ENCODE measurements around the gene EQTN. TPM values are rescaled to one million over a fixed set of nuclear protein-coding genes. Genes with fewer than 3 reads are reported as not detected.

EQTN gene
- total RNA-seq, 4 donors from 2014 or later, result 0.97 to 2.8 TPM; not detected in 2

DNA sequence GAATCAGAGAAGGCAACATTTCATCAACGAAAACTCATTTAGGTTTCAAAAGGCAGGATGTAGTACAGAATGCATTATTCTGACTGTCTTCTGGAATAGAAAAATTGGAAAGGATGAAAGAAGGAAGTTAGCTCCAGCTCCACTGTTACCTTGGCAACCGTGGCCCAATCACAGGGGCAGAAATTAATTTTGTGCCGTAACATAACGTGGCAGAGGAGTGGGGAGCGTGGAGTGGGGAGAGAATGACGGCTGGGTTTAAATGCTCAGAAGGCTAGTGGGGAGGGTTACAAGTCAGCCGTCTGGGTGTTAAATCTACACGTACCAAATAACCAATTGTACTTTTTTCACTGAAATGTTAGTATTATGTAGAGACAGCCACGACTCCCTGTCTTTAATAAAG lies 32.3 kb upstream of the EQTN start:
- H3K36me3 ChIP-seq, result no peaks in the 10 kb centered on the region
- H3K4me1 ChIP-seq, result no peaks in the 10 kb centered on the region
- H3K27ac ChIP-seq, result no peak overlapping the region
- intact Hi-C loops (cut with DNase I; ENCODE audit: low total_unique reads), result no loop called here
- no peaks in the 10 kb centered on the region for H3K9me3 ChIP-seq
- DNase-seq, result no peak
- no peaks in the 10 kb centered on the region for H3K27me3 ChIP-seq
- no peak overlapping the region for H3K4me3 ChIP-seq
- TF ChIP-seq POLR2A (IDR thresholded peaks at IDR 0.05), result no peak
- TF ChIP-seq CTCF (IDR thresholded peaks at IDR 0.05), result no peak

GRCh38 chr9:27328483-27328882 lies 31.5 kb upstream of the EQTN start:
- Histone ChIP-seq H3K36me3 (no peaks in the 10 kb centered on the region), H3K27me3 (no peaks in the 10 kb centered on the region), H3K9me3 (no peaks in the 10 kb centered on the region), H3K27ac (no peak overlapping the region), H3K4me1 (no peaks in the 10 kb centered on the region), H3K4me3 (no peak overlapping the region)
- intact Hi-C loops (cut with DNase I; ENCODE audit: low total_unique reads), result no loop called here
- TF ChIP-seq CTCF (IDR thresholded peaks at IDR 0.05) (no peak), POLR2A (IDR thresholded peaks at IDR 0.05) (no peak)
- DNase-seq, result no peak

DNA sequence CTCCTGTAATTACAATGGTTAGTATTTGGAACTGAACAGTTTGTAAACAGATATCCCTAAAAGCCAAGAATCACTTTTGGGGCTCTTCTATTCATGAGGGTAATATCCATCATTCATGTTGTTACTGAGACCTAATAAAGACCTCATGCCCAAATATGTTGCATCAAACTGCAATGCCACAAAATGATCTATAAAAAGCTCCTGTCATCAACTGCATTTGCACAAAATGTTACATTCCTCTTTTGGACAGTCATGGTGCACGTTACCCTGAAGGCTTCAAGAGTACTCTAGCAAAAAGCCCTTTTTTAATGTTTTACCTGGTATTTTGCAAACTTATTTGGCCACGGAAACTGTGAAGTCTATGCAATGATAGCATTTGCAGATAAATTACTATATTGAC lies 14.2 kb upstream of the EQTN start:
- no peak for DNase-seq
- Histone ChIP-seq H3K9me3 (no peaks in the 10 kb centered on the region), H3K4me1 (no peaks in the 10 kb centered on the region), H3K36me3 (no peaks in the 10 kb centered on the region), H3K27me3 (no peaks in the 10 kb centered on the region), H3K27ac (no peak overlapping the region), H3K4me3 (no peak overlapping the region)
- TF ChIP-seq POLR2A (IDR thresholded peaks at IDR 0.05), result no peak
- intact Hi-C loops (cut with DNase I; ENCODE audit: low total_unique reads), result no loop called here

- TF ChIP-seq CTCF (IDR thresholded peaks at IDR 0.05) (no peak), POLR2A (IDR thresholded peaks at IDR 0.05) (no peak)
- intact Hi-C loops (cut with DNase I; ENCODE audit: low total_unique reads), result no loop called here
Observed at GRCh38 chr9:27310582-27310981, 13.6 kb upstream of the EQTN start.

GRCh38 chr9:27308691-27309390 lies 11.9 kb upstream of the EQTN start:
- H3K4me3 ChIP-seq, result no peak overlapping the region
- DNase-seq, result no peak
- no peaks in the 10 kb centered on the region for H3K4me1 ChIP-seq
- no peak overlapping the region for H3K27ac ChIP-seq
- intact Hi-C loops (cut with DNase I; ENCODE audit: low total_unique reads), result no loop called here
- TF ChIP-seq POLR2A (IDR thresholded peaks at IDR 0.05), result no peak
- TF ChIP-seq CTCF (IDR thresholded peaks at IDR 0.05), result no peak
- no peaks in the 10 kb centered on the region for H3K9me3 ChIP-seq
- no peaks in the 10 kb centered on the region for H3K27me3 ChIP-seq
- H3K36me3 ChIP-seq, result no peaks in the 10 kb centered on the region

More at GRCh38 chr9:27310582-27310981, 13.6 kb upstream of the EQTN start:
- Histone ChIP-seq H3K27me3 (no peaks in the 10 kb centered on the region), H3K9me3 (no peaks in the 10 kb centered on the region), H3K36me3 (no peaks in the 10 kb centered on the region), H3K27ac (no peak overlapping the region), H3K4me1 (no peaks in the 10 kb centered on the region), H3K4me3 (no peak overlapping the region)
- DNase-seq, result no peak
